Mesothelial cell of epicardium (in vitro differentiated cells): Measurements from ENCODE around the gene LRMDA. TPM values are rescaled to one million over a fixed set of nuclear protein-coding genes. Genes with fewer than 3 reads are reported as not detected.

Experiments used
- DNase-seq, 2 experiments: peaks; one replicate each; pipeline ENCODE4 v3.0.0; 2021; ENCODE audit warnings: low spot score in 2 of 2; ENCODE audit not compliant: unreplicated experiment in 2 of 2
- H3K27ac Mint-ChIP-seq: 2 replicates; pipeline ENCODE4 v1.8.0; 2021; ENCODE audit warnings: mixed read lengths
- H3K27me3 Mint-ChIP-seq: 2 replicates; pipeline ENCODE4 v1.8.0; 2021; ENCODE audit warnings: low read depth, mixed read lengths
- H3K36me3 Mint-ChIP-seq: 2 replicates; pipeline ENCODE4 v1.8.0; 2021; ENCODE audit warnings: mixed read lengths
- H3K4me1 Mint-ChIP-seq: 2 replicates; pipeline ENCODE4 v1.8.0; 2021; ENCODE audit warnings: mixed read lengths
- H3K4me3 Mint-ChIP-seq: 2 replicates; pipeline ENCODE4 v1.8.0; 2021; ENCODE audit warnings: mild to moderate bottlenecking, moderate library complexity, mixed read lengths
- H3K9me3 Mint-ChIP-seq: 2 replicates; pipeline ENCODE4 v1.8.0; 2021; ENCODE audit warnings: mixed read lengths
- total RNA-seq: library from RNA; stranded (reverse); gene quantifications from 3 replicates; pipeline ENCODE4 v1.2.1, GENCODE V29; 2021
- TF ChIP-seq, protein P1 (sequence below): fragments of 200-600 bp; sonication (generic); IDR thresholded peaks from one replicate; pipeline ENCODE4 v1.5.0; 2021; ENCODE audit warnings: antibody characterized with exemption; ENCODE audit not compliant: unreplicated experiment

LRMDA gene
- total RNA-seq, 1 donor from 2014 or later, result 2.0 TPM

DNA sequence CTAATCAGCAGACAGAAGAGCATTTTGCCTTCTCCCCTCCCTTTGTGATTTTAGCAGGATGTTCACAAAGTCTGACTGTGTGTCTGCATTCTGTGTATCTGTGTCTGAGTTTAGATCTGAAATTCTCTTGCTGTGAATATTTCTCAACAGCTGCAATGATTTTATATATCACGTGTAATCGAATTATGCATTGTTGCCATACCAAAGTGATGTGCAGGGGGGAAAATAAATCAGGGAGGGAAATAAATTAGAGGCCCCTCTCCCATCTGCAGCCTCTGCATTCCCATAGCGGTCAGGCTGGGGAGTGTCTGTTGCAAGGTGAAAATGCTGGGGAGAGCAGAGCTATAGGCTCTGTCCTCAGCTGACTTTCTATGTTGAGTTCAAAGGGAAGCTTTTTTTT is 209.0 kb downstream of the LRMDA start:
- Mint-ChIP-seq H3K4me1 (peaks cover 33% of the 10 kb centered on the region), H3K4me3 (no peak overlapping the region), H3K27ac (peak overlapping the region; percentile 62), H3K36me3 (no peaks in the 10 kb centered on the region), H3K9me3 (no peaks in the 10 kb centered on the region), H3K27me3 (peaks cover 71% of the 10 kb centered on the region)
- TF ChIP-seq, protein P1, sequence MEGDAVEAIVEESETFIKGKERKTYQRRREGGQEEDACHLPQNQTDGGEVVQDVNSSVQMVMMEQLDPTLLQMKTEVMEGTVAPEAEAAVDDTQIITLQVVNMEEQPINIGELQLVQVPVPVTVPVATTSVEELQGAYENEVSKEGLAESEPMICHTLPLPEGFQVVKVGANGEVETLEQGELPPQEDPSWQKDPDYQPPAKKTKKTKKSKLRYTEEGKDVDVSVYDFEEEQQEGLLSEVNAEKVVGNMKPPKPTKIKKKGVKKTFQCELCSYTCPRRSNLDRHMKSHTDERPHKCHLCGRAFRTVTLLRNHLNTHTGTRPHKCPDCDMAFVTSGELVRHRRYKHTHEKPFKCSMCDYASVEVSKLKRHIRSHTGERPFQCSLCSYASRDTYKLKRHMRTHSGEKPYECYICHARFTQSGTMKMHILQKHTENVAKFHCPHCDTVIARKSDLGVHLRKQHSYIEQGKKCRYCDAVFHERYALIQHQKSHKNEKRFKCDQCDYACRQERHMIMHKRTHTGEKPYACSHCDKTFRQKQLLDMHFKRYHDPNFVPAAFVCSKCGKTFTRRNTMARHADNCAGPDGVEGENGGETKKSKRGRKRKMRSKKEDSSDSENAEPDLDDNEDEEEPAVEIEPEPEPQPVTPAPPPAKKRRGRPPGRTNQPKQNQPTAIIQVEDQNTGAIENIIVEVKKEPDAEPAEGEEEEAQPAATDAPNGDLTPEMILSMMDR, result no peak
- no peak for DNase-seq

DNA sequence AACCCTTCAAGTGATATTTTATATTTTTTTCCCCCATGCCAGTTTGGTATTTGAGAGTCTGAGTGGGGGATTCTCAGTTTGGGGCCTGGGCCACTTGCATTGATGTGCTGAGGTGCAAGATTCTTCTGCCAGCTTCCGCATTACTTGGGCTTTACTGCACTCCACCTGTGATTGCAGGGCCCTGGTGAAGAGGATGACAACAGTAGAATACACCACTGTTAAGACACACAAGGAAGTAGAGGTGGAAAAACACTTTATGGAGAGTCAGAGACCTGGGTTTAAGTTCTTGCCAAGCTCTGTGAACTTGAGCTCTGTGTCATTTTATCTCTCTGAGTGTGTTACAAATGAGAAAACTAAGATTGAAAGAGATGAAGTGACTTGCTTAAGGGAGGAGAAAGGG is 209.4 kb downstream of the LRMDA start:
- TF ChIP-seq, protein P1, result no peak
- Mint-ChIP-seq H3K9me3 (no peaks in the 10 kb centered on the region), H3K4me3 (no peak overlapping the region), H3K36me3 (no peaks in the 10 kb centered on the region), H3K27ac (peak overlapping the region; percentile 62), H3K4me1 (peaks cover 36% of the 10 kb centered on the region), H3K27me3 (peaks cover 71% of the 10 kb centered on the region)
- DNase-seq, result no peak

DNA sequence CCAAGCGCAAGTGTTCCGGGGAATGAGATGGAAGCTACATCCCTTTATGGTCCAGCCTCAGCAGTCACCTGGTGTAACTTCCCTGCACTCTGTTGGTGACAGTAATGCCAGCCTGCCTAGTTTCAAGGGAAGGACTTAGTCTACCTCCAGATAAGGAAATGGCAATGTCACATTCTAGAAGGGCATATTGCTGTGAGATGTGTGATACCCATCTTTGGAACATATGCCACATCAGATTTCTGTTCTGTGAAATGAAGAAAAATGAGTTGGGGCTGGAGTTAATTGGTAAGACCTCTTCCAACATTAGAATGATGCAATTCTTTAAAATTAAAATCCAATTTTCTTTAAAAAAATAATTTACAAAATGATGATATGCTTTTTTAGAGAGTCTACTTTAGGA is 212.0 kb downstream of the LRMDA start:
- H3K27me3 Mint-ChIP-seq, result peaks cover 75% of the 10 kb centered on the region
- TF ChIP-seq, protein P1, result no peak
- no peaks in the 10 kb centered on the region for H3K9me3 Mint-ChIP-seq
- H3K36me3 Mint-ChIP-seq, result no peaks in the 10 kb centered on the region
- no peak overlapping the region for H3K27ac Mint-ChIP-seq
- peaks cover 48% of the 10 kb centered on the region for H3K4me1 Mint-ChIP-seq
- no peak overlapping the region for H3K4me3 Mint-ChIP-seq
- no peak for DNase-seq

DNA sequence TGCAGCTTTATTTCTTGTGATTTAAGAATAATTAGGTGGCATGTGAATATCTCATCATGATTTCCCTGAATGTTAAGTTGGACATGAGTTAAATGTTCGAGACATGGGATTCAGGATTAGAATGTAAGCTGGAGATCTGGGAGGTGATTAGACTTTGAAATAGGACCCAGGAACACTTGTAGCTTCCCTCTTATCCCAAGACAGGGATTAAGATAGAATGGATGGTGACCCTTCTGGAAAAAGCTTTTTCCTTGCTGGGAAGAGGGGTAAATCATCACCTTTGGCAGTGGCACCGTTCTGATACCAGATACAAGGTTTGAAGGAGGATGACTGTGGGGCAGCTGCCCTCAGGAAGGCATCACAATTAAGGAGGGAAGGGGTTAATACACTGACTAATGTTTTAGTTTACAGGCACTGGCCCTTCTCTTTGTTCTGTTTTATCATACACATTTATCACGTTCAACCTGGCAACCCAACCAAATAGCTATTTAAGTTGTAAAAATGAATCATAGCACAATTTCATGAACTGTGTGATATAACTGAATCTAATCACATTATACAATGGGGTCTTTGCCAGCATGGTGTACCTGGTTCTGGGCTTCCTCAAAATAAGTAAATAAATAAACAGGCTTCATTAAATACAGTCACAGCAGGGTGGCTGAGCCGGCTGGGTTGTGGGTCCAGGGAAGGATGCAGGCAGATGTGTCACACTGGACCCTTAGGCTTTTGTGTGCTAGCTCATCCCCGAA is 212.7 kb downstream of the LRMDA start:
- TF ChIP-seq, protein P1, result no peak
- no peaks in the 10 kb centered on the region for H3K9me3 Mint-ChIP-seq
- peaks cover 79% of the 10 kb centered on the region for H3K27me3 Mint-ChIP-seq
- no peak overlapping the region for H3K4me3 Mint-ChIP-seq
- no peak overlapping the region for H3K27ac Mint-ChIP-seq
- H3K36me3 Mint-ChIP-seq, result no peaks in the 10 kb centered on the region
- H3K4me1 Mint-ChIP-seq, result peaks cover 45% of the 10 kb centered on the region
- no peak for DNase-seq

DNA sequence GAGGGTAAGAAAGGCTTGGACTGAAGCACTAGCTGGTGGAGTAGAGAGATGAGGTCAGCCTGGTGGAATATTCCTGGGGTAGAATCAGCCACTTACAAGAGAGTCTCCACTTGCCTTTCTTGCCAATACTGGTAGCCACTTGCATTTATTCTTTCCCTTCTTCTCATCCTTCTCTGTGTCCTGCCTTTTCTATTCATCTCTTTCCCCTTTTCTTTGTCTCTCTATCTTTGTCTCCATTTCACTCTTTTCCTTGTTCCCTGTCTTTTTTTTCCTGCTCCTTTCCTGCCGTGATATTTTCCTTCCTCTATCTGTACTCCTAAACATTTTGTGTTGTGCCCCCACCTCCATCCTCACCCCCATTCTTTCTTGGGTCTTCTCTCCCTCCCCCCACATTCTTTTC is 214.3 kb downstream of the LRMDA start:
- Mint-ChIP-seq H3K27me3 (peaks cover 82% of the 10 kb centered on the region), H3K4me1 (peaks cover 30% of the 10 kb centered on the region), H3K27ac (no peak overlapping the region), H3K4me3 (no peak overlapping the region), H3K9me3 (peaks cover 6% of the 10 kb centered on the region), H3K36me3 (no peaks in the 10 kb centered on the region)
- TF ChIP-seq, protein P1, result no peak
- DNase-seq, result no peak
